ENCODE data around the gene MCF2L2.

Gene MCF2L2

GRCh38 chr3:183142199-183142598 lies 286.2 kb downstream of the MCF2L2 start:
- DNase-seq (ENCODE audit: extremely low read depth, insufficient read length) = no peak
- Histone ChIP-seq H3K27me3 (replicated peaks; ENCODE audit: control insufficient read depth, insufficient read depth, low read length) (no peaks in the 10 kb centered on the region), H3K36me3 (ENCODE audit: control insufficient read depth, insufficient read depth, low read length) (peaks cover 11% of the 10 kb centered on the region), H3K4me3 (replicated peaks; ENCODE audit: low read depth, low read length) (no peak overlapping the region)
- no peak for TF ChIP-seq CTCF (IDR thresholded peaks at IDR 0.05; ENCODE audit: insufficient read depth, low read length, poor library complexity, severe bottlenecking)

- H3K36me3 ChIP-seq (ENCODE audit: control insufficient read depth, insufficient read depth, low read length) = peaks cover 19% of the 10 kb centered on the region
- DNase-seq (ENCODE audit: extremely low read depth, insufficient read length) = no peak
- no peak overlapping the region for H3K4me3 ChIP-seq (replicated peaks; ENCODE audit: low read depth, low read length)
- H3K27me3 ChIP-seq (replicated peaks; ENCODE audit: control insufficient read depth, insufficient read depth, low read length) = no peaks in the 10 kb centered on the region
- TF ChIP-seq CTCF (IDR thresholded peaks at IDR 0.05; ENCODE audit: insufficient read depth, low read length, poor library complexity, severe bottlenecking) = no peak
These were observed 293.6 kb downstream of the MCF2L2 start for GRCh38 chr3:183134844-183135243.

- TF ChIP-seq CTCF (IDR thresholded peaks at IDR 0.05; ENCODE audit: insufficient read depth, low read length, poor library complexity, severe bottlenecking) = no peak
- peaks cover 16% of the 10 kb centered on the region for H3K36me3 ChIP-seq (ENCODE audit: control insufficient read depth, insufficient read depth, low read length)
- no peaks in the 10 kb centered on the region for H3K27me3 ChIP-seq (replicated peaks; ENCODE audit: control insufficient read depth, insufficient read depth, low read length)
- DNase-seq (ENCODE audit: extremely low read depth, insufficient read length) = no peak
- no peak overlapping the region for H3K4me3 ChIP-seq (replicated peaks; ENCODE audit: low read depth, low read length)
These were observed 296.0 kb downstream of the MCF2L2 start for GRCh38 chr3:183132409-183132808.

GRCh38 chr3:183131735-183132134 lies 296.7 kb downstream of the MCF2L2 start:
- peaks cover 18% of the 10 kb centered on the region for H3K36me3 ChIP-seq (ENCODE audit: control insufficient read depth, insufficient read depth, low read length)
- no peak for DNase-seq (ENCODE audit: extremely low read depth, insufficient read length)
- no peaks in the 10 kb centered on the region for H3K27me3 ChIP-seq (replicated peaks; ENCODE audit: control insufficient read depth, insufficient read depth, low read length)
- no peak for TF ChIP-seq CTCF (IDR thresholded peaks at IDR 0.05; ENCODE audit: insufficient read depth, low read length, poor library complexity, severe bottlenecking)
- H3K4me3 ChIP-seq (replicated peaks; ENCODE audit: low read depth, low read length) = no peak overlapping the region

- no peak for DNase-seq (ENCODE audit: extremely low read depth, insufficient read length)
These were observed 297.2 kb downstream of the MCF2L2 start for GRCh38 chr3:183131186-183131725.

More at GRCh38 chr3:183131186-183131725, 297.2 kb downstream of the MCF2L2 start:
- H3K36me3 ChIP-seq (ENCODE audit: control insufficient read depth, insufficient read depth, low read length) = peaks cover 18% of the 10 kb centered on the region
- no peak for TF ChIP-seq CTCF (IDR thresholded peaks at IDR 0.05; ENCODE audit: insufficient read depth, low read length, poor library complexity, severe bottlenecking)
- no peaks in the 10 kb centered on the region for H3K27me3 ChIP-seq (replicated peaks; ENCODE audit: control insufficient read depth, insufficient read depth, low read length)
- no peak overlapping the region for H3K4me3 ChIP-seq (replicated peaks; ENCODE audit: low read depth, low read length)

Measured in GM06990 (cell line).